ENCODE measurements around the gene PIGS.
A peak's percentile ranks its signal among the peaks of the same experiment; 100 is the strongest.

Gene PIGS

GRCh38 chr17:28571361-28572122 lies at the start of gene PIGS:
PIGS (minus strand) TSS chr17:28571524; CDS start chr17:28571496, 28 bp downstream.
- no peak for TF ChIP-seq CTCF (IDR thresholded peaks at IDR 0.05; ENCODE audit: insufficient read depth, low read depth, low read length, missing control alignments)
- peak within 1 kb of the TSS; percentile 93 for H3K4me3 ChIP-seq (ENCODE audit: low read length)

GRCh38 chr17:28620010-28620409 lies 48.7 kb upstream of the PIGS start:
- H3K4me3 ChIP-seq (ENCODE audit: low read length): no peak overlapping the region
- no peak for TF ChIP-seq CTCF (IDR thresholded peaks at IDR 0.05; ENCODE audit: insufficient read depth, low read depth, low read length, missing control alignments)
- DNase-seq (ENCODE audit: low read depth): no peak

More at GRCh38 chr17:28571361-28572122, at the start of gene PIGS:
- DNase-seq (ENCODE audit: low read depth): peak; percentile 94

- H3K4me3 ChIP-seq (ENCODE audit: low read length): no peak overlapping the region
- no peak for TF ChIP-seq CTCF (IDR thresholded peaks at IDR 0.05; ENCODE audit: insufficient read depth, low read depth, low read length, missing control alignments)
- no peak for DNase-seq (ENCODE audit: low read depth)
These were observed 47.1 kb upstream of the PIGS start for GRCh38 chr17:28618464-28618863.

DNA sequence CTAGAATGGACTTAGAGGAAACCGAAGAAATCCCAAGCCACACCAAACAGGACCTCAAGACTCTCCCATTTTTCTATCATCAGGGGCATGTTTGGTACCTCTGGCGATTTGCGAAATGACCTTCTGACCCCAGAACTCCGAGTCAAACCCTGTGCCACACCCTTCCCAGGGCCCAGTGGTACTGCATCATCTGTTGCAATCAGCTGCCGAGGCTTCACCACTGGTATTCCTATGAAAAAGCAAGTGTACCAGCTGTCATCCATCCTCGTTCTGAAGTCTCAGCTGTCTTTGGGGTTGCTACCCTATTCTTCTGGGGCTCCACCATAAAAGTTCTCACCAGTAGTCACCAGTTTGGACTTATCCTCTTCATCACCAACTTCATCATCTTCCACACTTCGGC lies 45.0 kb upstream of the PIGS start:
- DNase-seq (ENCODE audit: low read depth): no peak
- TF ChIP-seq CTCF (IDR thresholded peaks at IDR 0.05; ENCODE audit: insufficient read depth, low read depth, low read length, missing control alignments): no peak
- no peak overlapping the region for H3K4me3 ChIP-seq (ENCODE audit: low read length)

DNA sequence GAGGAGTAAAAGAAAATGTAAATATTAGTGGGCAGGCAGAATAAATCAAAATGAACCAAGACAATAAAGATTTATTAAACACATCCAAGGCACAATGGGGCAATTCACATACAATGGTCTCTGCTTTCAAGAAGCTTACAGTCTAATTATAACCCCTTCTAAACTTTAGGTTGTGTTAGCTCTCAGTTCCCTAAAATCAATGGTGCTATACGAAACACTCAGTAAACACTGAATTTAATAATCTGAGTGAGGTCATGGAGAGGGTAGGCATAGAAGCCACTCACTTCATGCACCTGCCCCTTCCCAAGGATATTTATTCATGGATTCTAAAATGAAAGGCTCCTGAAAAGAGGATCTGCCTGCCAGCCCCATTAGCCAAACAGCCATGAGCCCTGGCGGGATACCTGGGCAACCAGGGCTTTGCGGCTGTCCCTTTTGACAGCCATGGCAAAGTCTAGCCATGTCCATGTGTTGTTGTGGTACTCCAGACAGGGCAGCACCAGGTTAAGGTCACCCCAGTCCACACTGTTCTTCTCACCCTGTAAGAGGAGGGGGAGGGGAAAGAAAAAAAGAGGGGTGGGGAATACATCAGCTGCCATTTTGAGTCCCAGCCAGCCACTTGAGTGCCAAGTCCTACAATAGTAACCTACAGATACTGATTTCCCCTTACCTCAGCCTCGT lies 44.1 kb upstream of the PIGS start:
- H3K4me3 ChIP-seq (ENCODE audit: low read length): no peak overlapping the region
- TF ChIP-seq CTCF (IDR thresholded peaks at IDR 0.05; ENCODE audit: insufficient read depth, low read depth, low read length, missing control alignments): no peak
- DNase-seq (ENCODE audit: low read depth): no peak

GRCh38 chr17:28613931-28614381 lies 42.6 kb upstream of the PIGS start, which contains the start of gene RSKR:
RSKR (minus strand) TSS chr17:28614185; CDS start chr17:28614161, 24 bp downstream.
- no peak within 1 kb of the TSS for H3K4me3 ChIP-seq (ENCODE audit: low read length)
- no peak for DNase-seq (ENCODE audit: low read depth)
- TF ChIP-seq CTCF (IDR thresholded peaks at IDR 0.05; ENCODE audit: insufficient read depth, low read depth, low read length, missing control alignments): no peak

Measured in epithelial cell of esophagus (primary cell).